Panc1 (cell line): ENCODE measurements around the gene BRCA2. TPM values are rescaled to one million over a fixed set of nuclear protein-coding genes. Genes with fewer than 3 reads are reported as not detected.

ENCODE experiments used
- ATAC-seq: fragments of 200-7000 bp; cut with Tn5 transposase; 2 replicates; pipeline ENCODE4 v1.9.1; 2020; ENCODE audit warnings: mild to moderate bottlenecking, moderate library complexity
- BruUV-seq: library from RNA; stranded (reverse); fragments of 400-500 nt; replicated peaks from 2 replicates; lab custom pipeline; 2021; lab: Mats Ljungman, UMichigan
- CTCF ChIA-PET: fragments of 300-600 bp; sonication (Branson Sonifier 250); formaldehyde crosslinking; loops from one replicate; lab custom pipeline; 2022; ENCODE audit warnings: antibody characterized with exemption; lab: Charles Lee
- POLR2A ChIA-PET: fragments of 300-600 bp; sonication (Branson Sonifier 250); formaldehyde crosslinking; loops from one replicate; lab custom pipeline; 2022; ENCODE audit warnings: antibody characterized with exemption; lab: Charles Lee
- DNase-seq: peaks from one replicate; pipeline ENCODE4 v3.0.0-alpha.2; 2010; ENCODE audit warnings: low read depth, low spot score
- H3K27ac ChIP-seq: 2 replicates; pipeline ENCODE4 v1.5.1; 2011; ENCODE audit warnings: mild to moderate bottlenecking, low read length, inconsistent platforms
- H3K27me3 ChIP-seq: fragments of 200-500 bp; sonication (Bioruptor generic); 2 replicates; pipeline ENCODE4 v1.6.0; 2014; ENCODE audit warnings: low read length, inconsistent platforms; ENCODE audit not compliant: control insufficient read depth, insufficient read depth
- H3K36me3 ChIP-seq: fragments of 200-500 bp; sonication (Bioruptor generic); 2 replicates; pipeline ENCODE4 v1.5.1; 2014; ENCODE audit warnings: inconsistent platforms, mild to moderate bottlenecking, low read length, moderate library complexity; ENCODE audit not compliant: control insufficient read depth, insufficient read depth
- H3K4me1 ChIP-seq: 2 replicates; pipeline ENCODE4 v1.5.1; 2011; ENCODE audit warnings: inconsistent platforms, mild to moderate bottlenecking, low read length, moderate library complexity; ENCODE audit not compliant: control insufficient read depth, insufficient read depth
- H3K4me3 ChIP-seq, 2 experiments: 2 replicates each; pipeline ENCODE4 v1.5.1; 2011 to 2012; ENCODE audit warnings: low read depth in 2 of 2, low read length in 2 of 2, mild to moderate bottlenecking in 2 of 2, inconsistent platforms in 1 of 2, moderate library complexity in 1 of 2
- H3K9me3 ChIP-seq: fragments of 200-500 bp; sonication (Bioruptor generic); 2 replicates; pipeline ENCODE4 v1.5.1; 2014; ENCODE audit warnings: low read depth, mild to moderate bottlenecking, inconsistent platforms, low read length, moderate library complexity; ENCODE audit not compliant: control insufficient read depth, insufficient read depth
- POLR2AphosphoS5 ChIP-seq: IDR thresholded peaks from 2 replicates; pipeline ENCODE4 v1.6.1; 2012; ENCODE audit warnings: mild to moderate bottlenecking, low read depth, low read length, moderate library complexity
- SIN3A ChIP-seq: IDR thresholded peaks from 2 replicates; pipeline ENCODE4 v1.6.1; 2012; ENCODE audit warnings: low read depth, mild to moderate bottlenecking, low read length, moderate library complexity, borderline replicate concordance; ENCODE audit not compliant: insufficient read depth
- TCF7L2 ChIP-seq: IDR thresholded peaks from 2 replicates; pipeline ENCODE4 v1.6.1; 2011; ENCODE audit warnings: mild to moderate bottlenecking, low read depth, low read length, inconsistent platforms
- in situ Hi-C: cut with HindIII; loops from 2 replicates; pipeline ENCODE4 v1.10.0; 2016; ENCODE audit warnings: low sequenced_read_pairs, low pct_unique_long_range_greater_than_20kb
- intact Hi-C: fragments of 100-400 bp; cut with micrococcal nuclease; formaldehyde crosslinking; loops from one replicate; pipeline ENCODE4 v1.10.0; 2022; ENCODE audit not compliant: unreplicated experiment
- total RNA-seq: library from RNA; stranded (reverse); gene quantifications from one replicate; pipeline ENCODE4 v1.2.1, GENCODE V29; 2021; ENCODE audit not compliant: unreplicated experiment
- TF ChIP-seq, protein P1 (sequence below), 2 experiments: IDR thresholded peaks; 2 replicates each; pipeline ENCODE4 v1.6.1; 2011 to 2012; ENCODE audit warnings: low read depth in 2 of 2, control low read depth in 1 of 2, low read length in 1 of 2, mild to moderate bottlenecking in 1 of 2, moderate library complexity in 1 of 2; ENCODE audit not compliant: insufficient read depth in 1 of 2
- TF ChIP-seq, protein P2 (sequence below): fragments of 450-650 bp; IDR thresholded peaks from 2 replicates; pipeline ENCODE4 v1.5.1; 2017; ENCODE audit warnings: mild to moderate bottlenecking

The BRCA2 gene
- total RNA-seq, 1 experiment from 2014 or later: 8.4 TPM

DNA sequence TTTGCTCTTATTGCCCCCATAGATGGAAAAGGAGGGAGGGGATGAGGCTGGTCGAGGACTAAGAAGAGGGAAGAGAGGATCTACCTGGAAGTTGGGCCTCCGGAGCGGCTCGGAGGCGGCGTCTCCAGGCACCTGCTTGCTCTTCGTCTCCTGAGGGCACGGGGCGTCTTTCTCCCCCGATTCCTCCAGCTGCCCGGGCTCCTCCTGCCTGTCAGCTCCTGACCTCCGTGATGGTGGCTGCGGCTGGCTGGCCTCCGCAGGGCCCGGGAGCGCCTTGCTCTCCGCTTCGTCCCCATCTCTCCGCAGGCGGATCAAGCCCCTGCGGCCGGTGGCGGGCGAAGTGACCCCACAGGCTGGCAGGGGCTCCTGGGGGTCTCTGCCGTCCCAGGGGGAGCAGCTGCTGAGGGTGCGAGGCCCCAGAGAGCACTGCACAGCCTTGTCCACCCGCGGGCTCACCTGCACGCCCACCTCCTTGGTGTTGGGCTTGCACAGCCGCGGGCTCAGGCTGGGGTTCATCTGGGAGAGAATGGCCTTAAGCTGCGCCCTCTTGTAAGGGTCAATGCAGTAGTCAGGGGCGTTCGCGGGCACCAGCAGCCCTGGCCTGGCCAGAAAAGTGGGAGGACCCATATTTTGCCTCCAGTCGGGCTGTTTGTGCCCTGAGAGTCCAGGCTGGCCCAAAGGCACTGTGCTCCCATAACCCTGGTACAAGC is 4.0 kb upstream of the BRCA2 start:
- no peaks in the 10 kb centered on the region for H3K9me3 ChIP-seq
- POLR2A ChIA-PET: no interaction called here
- H3K27ac ChIP-seq: no peak overlapping the region
- in situ Hi-C loops (no loop called here), intact Hi-C loops (loop anchor here (10.0 kb wide), 1 partner anchor 297 kb away; no protein-coding TSS in a partner anchor)
- peaks cover 5% of the 10 kb centered on the region; the same call in 1 of the 2 replicates for H3K4me1 ChIP-seq
- TF ChIP-seq, protein P1, sequence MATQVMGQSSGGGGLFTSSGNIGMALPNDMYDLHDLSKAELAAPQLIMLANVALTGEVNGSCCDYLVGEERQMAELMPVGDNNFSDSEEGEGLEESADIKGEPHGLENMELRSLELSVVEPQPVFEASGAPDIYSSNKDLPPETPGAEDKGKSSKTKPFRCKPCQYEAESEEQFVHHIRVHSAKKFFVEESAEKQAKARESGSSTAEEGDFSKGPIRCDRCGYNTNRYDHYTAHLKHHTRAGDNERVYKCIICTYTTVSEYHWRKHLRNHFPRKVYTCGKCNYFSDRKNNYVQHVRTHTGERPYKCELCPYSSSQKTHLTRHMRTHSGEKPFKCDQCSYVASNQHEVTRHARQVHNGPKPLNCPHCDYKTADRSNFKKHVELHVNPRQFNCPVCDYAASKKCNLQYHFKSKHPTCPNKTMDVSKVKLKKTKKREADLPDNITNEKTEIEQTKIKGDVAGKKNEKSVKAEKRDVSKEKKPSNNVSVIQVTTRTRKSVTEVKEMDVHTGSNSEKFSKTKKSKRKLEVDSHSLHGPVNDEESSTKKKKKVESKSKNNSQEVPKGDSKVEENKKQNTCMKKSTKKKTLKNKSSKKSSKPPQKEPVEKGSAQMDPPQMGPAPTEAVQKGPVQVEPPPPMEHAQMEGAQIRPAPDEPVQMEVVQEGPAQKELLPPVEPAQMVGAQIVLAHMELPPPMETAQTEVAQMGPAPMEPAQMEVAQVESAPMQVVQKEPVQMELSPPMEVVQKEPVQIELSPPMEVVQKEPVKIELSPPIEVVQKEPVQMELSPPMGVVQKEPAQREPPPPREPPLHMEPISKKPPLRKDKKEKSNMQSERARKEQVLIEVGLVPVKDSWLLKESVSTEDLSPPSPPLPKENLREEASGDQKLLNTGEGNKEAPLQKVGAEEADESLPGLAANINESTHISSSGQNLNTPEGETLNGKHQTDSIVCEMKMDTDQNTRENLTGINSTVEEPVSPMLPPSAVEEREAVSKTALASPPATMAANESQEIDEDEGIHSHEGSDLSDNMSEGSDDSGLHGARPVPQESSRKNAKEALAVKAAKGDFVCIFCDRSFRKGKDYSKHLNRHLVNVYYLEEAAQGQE (IDR thresholded peaks at IDR 0.05; ENCODE audit: insufficient read depth in 1 of 2, low read depth in 2 of 2, low read length in 1 of 2): no peak
- TF ChIP-seq, protein P2, sequence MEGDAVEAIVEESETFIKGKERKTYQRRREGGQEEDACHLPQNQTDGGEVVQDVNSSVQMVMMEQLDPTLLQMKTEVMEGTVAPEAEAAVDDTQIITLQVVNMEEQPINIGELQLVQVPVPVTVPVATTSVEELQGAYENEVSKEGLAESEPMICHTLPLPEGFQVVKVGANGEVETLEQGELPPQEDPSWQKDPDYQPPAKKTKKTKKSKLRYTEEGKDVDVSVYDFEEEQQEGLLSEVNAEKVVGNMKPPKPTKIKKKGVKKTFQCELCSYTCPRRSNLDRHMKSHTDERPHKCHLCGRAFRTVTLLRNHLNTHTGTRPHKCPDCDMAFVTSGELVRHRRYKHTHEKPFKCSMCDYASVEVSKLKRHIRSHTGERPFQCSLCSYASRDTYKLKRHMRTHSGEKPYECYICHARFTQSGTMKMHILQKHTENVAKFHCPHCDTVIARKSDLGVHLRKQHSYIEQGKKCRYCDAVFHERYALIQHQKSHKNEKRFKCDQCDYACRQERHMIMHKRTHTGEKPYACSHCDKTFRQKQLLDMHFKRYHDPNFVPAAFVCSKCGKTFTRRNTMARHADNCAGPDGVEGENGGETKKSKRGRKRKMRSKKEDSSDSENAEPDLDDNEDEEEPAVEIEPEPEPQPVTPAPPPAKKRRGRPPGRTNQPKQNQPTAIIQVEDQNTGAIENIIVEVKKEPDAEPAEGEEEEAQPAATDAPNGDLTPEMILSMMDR: no peak
- ATAC-seq (no peak), DNase-seq (no peak)
- CTCF ChIA-PET: interaction anchor here (0.9 kb wide), 1 partner anchor 401 kb away, joined by 3 read pairs; no protein-coding TSS in a partner anchor
- no peaks in the 10 kb centered on the region for H3K27me3 ChIP-seq
- no peak overlapping the region for H3K4me3 ChIP-seq
- no peaks in the 10 kb centered on the region; the same call in 1 of the 2 replicates for H3K36me3 ChIP-seq
- BruUV-seq: no TSS peak

DNA sequence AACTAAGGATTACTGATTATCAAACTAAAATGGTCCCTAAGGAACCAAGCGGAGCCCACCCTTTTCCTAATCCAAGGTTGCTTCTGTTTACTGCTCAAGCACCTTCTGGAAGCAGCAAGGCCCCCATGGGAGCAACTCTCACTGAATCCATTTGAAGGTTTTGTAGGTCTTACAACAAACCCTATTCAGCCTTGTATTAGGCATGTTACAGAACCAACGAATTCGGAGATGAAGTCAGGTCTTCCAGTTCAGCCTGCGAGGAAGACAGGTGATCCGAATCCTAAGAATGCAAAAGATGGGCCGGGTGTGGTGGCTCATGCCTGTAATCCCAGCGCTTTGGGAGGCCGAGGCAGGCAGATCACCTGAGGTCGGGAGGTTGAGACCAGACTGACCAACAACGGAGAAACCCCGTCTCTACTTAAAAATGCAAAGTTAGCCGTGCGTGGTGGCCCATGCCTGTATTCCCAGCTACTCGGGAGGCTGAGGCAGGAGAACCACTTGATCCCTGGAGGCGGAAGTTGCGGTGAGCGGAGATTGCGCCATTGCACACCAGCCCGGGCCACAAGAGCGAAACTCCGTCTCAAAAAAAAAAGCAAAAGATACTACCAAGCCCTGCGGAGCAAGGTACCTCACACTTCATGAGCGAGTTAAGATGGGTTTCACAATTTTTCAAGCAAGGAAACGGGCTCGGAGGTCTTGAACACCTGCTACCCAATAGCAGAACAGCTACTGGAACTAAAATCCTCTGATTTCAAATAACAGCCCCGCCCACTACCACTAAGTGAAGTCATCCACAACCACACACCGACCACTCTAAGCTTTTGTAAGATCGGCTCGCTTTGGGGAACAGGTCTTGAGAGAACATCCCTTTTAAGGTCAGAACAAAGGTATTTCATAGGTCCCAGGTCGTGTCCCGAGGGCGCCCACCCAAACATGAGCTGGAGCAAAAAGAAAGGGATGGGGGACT is 754 bp upstream of the BRCA2 start:
- H3K4me1 ChIP-seq: peaks cover 5% of the 10 kb centered on the region; the same call in 1 of the 2 replicates
- H3K9me3 ChIP-seq: no peaks in the 10 kb centered on the region
- TF ChIP-seq SIN3A: no peak
- no peak for TF ChIP-seq POLR2AphosphoS5
- TF ChIP-seq, protein P1 (IDR thresholded peaks at IDR 0.05; ENCODE audit: insufficient read depth in 1 of 2, low read depth in 2 of 2, low read length in 1 of 2): no peak
- no peak for TF ChIP-seq TCF7L2
- TF ChIP-seq, protein P2: no peak
- no peaks in the 10 kb centered on the region for H3K27me3 ChIP-seq
- in situ Hi-C loops (no loop called here), intact Hi-C loops (loop anchor here (10.0 kb wide), 1 partner anchor 300 kb away; no protein-coding TSS in a partner anchor)
- ChIA-PET POLR2A (interaction anchor here (0.7 kb wide), 1 partner anchor 17 kb away, joined by 4 read pairs; no protein-coding TSS in a partner anchor), CTCF (no interaction called here)
- H3K36me3 ChIP-seq: no peaks in the 10 kb centered on the region; the same call in 1 of the 2 replicates
- peak; percentile 5; the same call in 1 of the 2 replicates for ATAC-seq
- peak; percentile 5 for DNase-seq
- H3K4me3 ChIP-seq: peak overlapping the region; percentile 73 to 90
- TSS peak; percentile 71 for BruUV-seq
- H3K27ac ChIP-seq: peak overlapping the region; percentile 89
